ENCODE results near the gene AP3M1. TPM values are rescaled to one million over a fixed set of nuclear protein-coding genes. Genes with fewer than 3 reads are reported as not detected.

AP3M1 gene
- total RNA-seq, 1 donor from 2014 or later, result 63.4 TPM

- Mint-ChIP-seq H3K27ac (ENCODE audit: unreplicated experiment) (no peak overlapping the region), H3K27me3 (ENCODE audit: unreplicated experiment) (no peaks in the 10 kb centered on the region), H3K36me3 (ENCODE audit: unreplicated experiment) (no peaks in the 10 kb centered on the region), H3K4me3 (ENCODE audit: unreplicated experiment) (no peak overlapping the region), H3K9me3 (ENCODE audit: unreplicated experiment) (no peaks in the 10 kb centered on the region), H3K4me1 (ENCODE audit: low read depth, unreplicated experiment) (peaks cover 2% of the 10 kb centered on the region)
- no peak for DNase-seq
- no peak for TF ChIP-seq CTCF (IDR thresholded peaks at IDR 0.05; ENCODE audit: partially characterized antibody, unreplicated experiment)
These were observed 27.5 kb downstream of the AP3M1 start for GRCh38 chr10:74123081-74123480.

- peaks cover 2% of the 10 kb centered on the region for H3K4me1 Mint-ChIP-seq (ENCODE audit: low read depth, unreplicated experiment)
- no peak overlapping the region for H3K4me3 Mint-ChIP-seq (ENCODE audit: unreplicated experiment)
- no peak for TF ChIP-seq CTCF (IDR thresholded peaks at IDR 0.05; ENCODE audit: partially characterized antibody, unreplicated experiment)
- H3K27ac Mint-ChIP-seq (ENCODE audit: unreplicated experiment), result no peak overlapping the region
- DNase-seq, result no peak
- no peaks in the 10 kb centered on the region for H3K36me3 Mint-ChIP-seq (ENCODE audit: unreplicated experiment)
- no peaks in the 10 kb centered on the region for H3K27me3 Mint-ChIP-seq (ENCODE audit: unreplicated experiment)
- no peaks in the 10 kb centered on the region for H3K9me3 Mint-ChIP-seq (ENCODE audit: unreplicated experiment)
These were observed 28.6 kb downstream of the AP3M1 start for GRCh38 chr10:74122060-74122459.

- H3K36me3 Mint-ChIP-seq (ENCODE audit: unreplicated experiment), result no peaks in the 10 kb centered on the region
- no peak overlapping the region for H3K4me3 Mint-ChIP-seq (ENCODE audit: unreplicated experiment)
- H3K9me3 Mint-ChIP-seq (ENCODE audit: unreplicated experiment), result no peaks in the 10 kb centered on the region
- H3K4me1 Mint-ChIP-seq (ENCODE audit: low read depth, unreplicated experiment), result peaks cover 2% of the 10 kb centered on the region
- no peak overlapping the region for H3K27ac Mint-ChIP-seq (ENCODE audit: unreplicated experiment)
- H3K27me3 Mint-ChIP-seq (ENCODE audit: unreplicated experiment), result no peaks in the 10 kb centered on the region
- no peak for TF ChIP-seq CTCF (IDR thresholded peaks at IDR 0.05; ENCODE audit: partially characterized antibody, unreplicated experiment)
- no peak for DNase-seq
These were observed 29.3 kb downstream of the AP3M1 start for GRCh38 chr10:74121368-74121767.

- H3K4me3 Mint-ChIP-seq (ENCODE audit: unreplicated experiment), result no peak overlapping the region
- H3K27me3 Mint-ChIP-seq (ENCODE audit: unreplicated experiment), result no peaks in the 10 kb centered on the region
- H3K36me3 Mint-ChIP-seq (ENCODE audit: unreplicated experiment), result no peaks in the 10 kb centered on the region
These were observed 29.7 kb downstream of the AP3M1 start for GRCh38 chr10:74120911-74121310.

GRCh38 chr10:74118804-74119203, 31.8 kb downstream of the AP3M1 start:
- Mint-ChIP-seq H3K9me3 (ENCODE audit: unreplicated experiment) (peaks cover 2% of the 10 kb centered on the region), H3K27me3 (ENCODE audit: unreplicated experiment) (peaks cover 3% of the 10 kb centered on the region), H3K4me3 (ENCODE audit: unreplicated experiment) (no peak overlapping the region), H3K27ac (ENCODE audit: unreplicated experiment) (no peak overlapping the region), H3K36me3 (ENCODE audit: unreplicated experiment) (no peaks in the 10 kb centered on the region), H3K4me1 (ENCODE audit: low read depth, unreplicated experiment) (peaks cover 2% of the 10 kb centered on the region)
- DNase-seq, result no peak
- TF ChIP-seq CTCF (IDR thresholded peaks at IDR 0.05; ENCODE audit: partially characterized antibody, unreplicated experiment), result no peak

More at GRCh38 chr10:74120911-74121310, 29.7 kb downstream of the AP3M1 start:
- no peak for TF ChIP-seq CTCF (IDR thresholded peaks at IDR 0.05; ENCODE audit: partially characterized antibody, unreplicated experiment)
- DNase-seq, result no peak
- Mint-ChIP-seq H3K9me3 (ENCODE audit: unreplicated experiment) (no peaks in the 10 kb centered on the region), H3K27ac (ENCODE audit: unreplicated experiment) (no peak overlapping the region), H3K4me1 (ENCODE audit: low read depth, unreplicated experiment) (peaks cover 2% of the 10 kb centered on the region)
